ENCODE measurements around the gene CLEC18C. TPM values are rescaled to one million over a fixed set of nuclear protein-coding genes. Genes with fewer than 3 reads are reported as not detected.
A peak's percentile ranks its signal among the peaks of the same experiment; 100 is the strongest.
"Not testable (repeated sequence)": the region's sequence is repeated elsewhere in the genome, so short reads cannot be mapped to it uniquely, and the experiment has no call there.

The CLEC18C gene
- total RNA-seq, result under 1 TPM in 6 of 7 donors, not detected in 1; 0.15 to 0.50 (median 0.28) TPM
- under 1 TPM in 1 of 2 donors, not detected in 1; 0.07 TPM for polyA plus RNA-seq
- long read RNA-seq, donor 1, result 0 reads
- long read RNA-seq, donor 2, result 0 reads
- long read RNA-seq, donor 3, result 0 reads

DNA sequence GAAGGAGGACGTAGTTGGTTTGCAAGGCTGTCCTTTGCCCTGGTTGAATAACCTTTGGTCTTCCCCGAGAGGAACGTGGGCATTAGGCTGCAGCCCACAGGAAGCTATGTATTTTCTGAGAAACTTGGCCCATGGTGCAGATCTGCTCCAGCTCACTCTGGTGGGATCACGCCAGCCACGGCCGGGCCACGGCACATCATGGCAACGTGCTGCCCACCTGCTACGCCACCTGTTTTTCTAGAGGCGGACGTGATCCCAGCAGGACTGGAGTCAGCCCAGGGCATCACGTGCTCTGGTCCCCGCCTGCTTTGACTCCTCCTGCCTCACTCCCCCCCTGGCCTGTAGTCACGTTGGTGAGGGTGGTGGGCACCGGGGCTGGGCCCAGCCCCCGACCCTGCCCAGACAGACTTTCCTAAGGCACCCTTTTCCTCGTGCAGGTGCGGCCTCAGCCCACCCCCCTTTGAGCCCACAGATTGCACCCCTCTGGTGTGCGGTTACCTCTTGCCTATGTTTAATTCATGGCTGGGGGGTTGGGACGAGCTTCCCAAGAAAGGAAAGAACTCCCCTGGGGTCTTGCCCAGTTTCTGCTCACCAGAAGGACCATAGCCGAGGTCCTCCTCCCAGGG, at the start of gene CLEC18C:
Gene CLEC18C (plus strand): TSS at position 576 of the 626 bp plus-strand sequence. CDS start 492 bp downstream, outside the sequence.
- H3K27me3 ChIP-seq; H3K4me1 ChIP-seq (ENCODE audit: insufficient read depth); H3K9me3 ChIP-seq; H3K27ac ChIP-seq; intact Hi-C loops (cut with DNase I); H3K4me3 ChIP-seq; H3K36me3 ChIP-seq: not testable (repeated sequence)
- peak in 2 of 5 donors; percentile 10 to 27 for DNase-seq
- WGBS, 3 donors, result 77 to 83% (median 80%) methylated on average over 2 to 18 of the region's 21 CpGs

DNA sequence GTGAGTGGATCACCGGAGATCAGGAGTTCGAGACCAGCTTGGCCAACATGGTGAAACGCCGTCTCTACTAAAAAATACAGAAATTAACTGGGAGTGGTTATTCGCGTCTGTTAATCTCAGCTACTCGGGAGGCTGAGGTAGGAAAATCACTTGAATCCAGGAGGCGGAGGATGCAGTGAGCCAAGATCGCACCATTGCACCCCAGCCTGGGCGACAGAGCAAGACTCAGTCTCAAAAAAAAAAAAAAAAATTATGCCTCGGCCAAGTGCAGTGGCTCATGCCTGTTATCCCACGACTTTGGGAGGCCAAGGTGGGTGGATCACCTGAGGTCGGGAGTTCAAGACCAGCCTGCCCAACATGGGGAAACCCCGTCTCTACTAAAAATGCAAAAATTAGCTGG, 49.8 kb upstream of the CLEC18C start:
- intact Hi-C loops (cut with DNase I); H3K9me3 ChIP-seq; H3K27ac ChIP-seq; H3K4me1 ChIP-seq (ENCODE audit: insufficient read depth); H3K36me3 ChIP-seq; DNase-seq; H3K4me3 ChIP-seq; H3K27me3 ChIP-seq: not testable (repeated sequence)
- WGBS, 3 donors, result 86 to 92% (median 91%) methylated on average over 14 of the region's 14 CpGs

DNA sequence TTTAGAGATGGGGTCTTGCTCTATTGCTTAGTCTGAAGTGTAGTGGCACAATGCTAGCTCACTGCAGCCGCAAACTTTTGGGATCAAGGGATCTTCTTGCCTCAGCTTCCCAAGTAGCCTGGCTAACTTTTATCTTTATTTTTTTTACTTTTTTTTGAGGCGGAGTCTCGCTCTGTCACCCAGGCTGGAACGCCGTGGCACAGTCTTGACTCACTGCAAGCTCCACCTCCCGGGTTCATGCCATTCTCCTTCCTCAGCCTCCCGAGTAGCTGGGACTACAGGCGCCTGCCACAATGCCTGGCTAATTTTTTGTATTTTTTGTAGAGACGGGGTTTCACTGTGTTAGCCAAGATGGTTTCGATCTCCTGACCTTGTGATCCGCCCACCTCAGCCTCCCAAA, 47.4 kb upstream of the CLEC18C start:
- DNase-seq, H3K36me3 ChIP-seq: not testable (repeated sequence)
- 91 to 92% (median 92%) methylated on average over 11 of the region's 11 CpGs for WGBS, 3 donors

DNA sequence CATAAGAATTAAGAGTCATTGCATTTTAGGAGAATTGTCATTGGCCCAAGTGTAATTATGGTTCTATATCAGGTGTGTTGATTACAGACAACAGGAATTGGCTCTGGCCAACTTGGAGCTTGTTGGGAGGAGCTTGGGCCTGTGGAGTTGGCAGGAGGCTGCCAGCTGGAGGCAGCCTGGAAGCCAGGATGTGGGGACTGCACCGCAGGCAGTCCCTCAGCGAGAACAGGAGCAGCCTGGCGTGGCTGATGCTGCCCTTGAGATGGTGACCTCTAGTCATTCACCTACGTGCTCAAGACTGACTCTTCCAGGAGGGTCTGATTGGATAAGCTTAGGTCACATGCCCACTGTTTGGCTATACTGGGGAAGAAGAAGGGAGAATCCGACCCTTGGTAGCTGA, 45.9 kb upstream of the CLEC18C start:
- H3K9me3 ChIP-seq; H3K27ac ChIP-seq; H3K4me1 ChIP-seq (ENCODE audit: insufficient read depth); intact Hi-C loops (cut with DNase I); DNase-seq; H3K4me3 ChIP-seq; H3K36me3 ChIP-seq; H3K27me3 ChIP-seq: not testable (repeated sequence)
- WGBS, 3 donors, result 70 to 75% (median 72%) methylated on average over 5 of the region's 5 CpGs

More for the DNA sequence above, 47.4 kb upstream of the CLEC18C start:
- H3K27me3 ChIP-seq; H3K4me3 ChIP-seq; H3K9me3 ChIP-seq; intact Hi-C loops (cut with DNase I); H3K27ac ChIP-seq; H3K4me1 ChIP-seq (ENCODE audit: insufficient read depth): not testable (repeated sequence)

DNA sequence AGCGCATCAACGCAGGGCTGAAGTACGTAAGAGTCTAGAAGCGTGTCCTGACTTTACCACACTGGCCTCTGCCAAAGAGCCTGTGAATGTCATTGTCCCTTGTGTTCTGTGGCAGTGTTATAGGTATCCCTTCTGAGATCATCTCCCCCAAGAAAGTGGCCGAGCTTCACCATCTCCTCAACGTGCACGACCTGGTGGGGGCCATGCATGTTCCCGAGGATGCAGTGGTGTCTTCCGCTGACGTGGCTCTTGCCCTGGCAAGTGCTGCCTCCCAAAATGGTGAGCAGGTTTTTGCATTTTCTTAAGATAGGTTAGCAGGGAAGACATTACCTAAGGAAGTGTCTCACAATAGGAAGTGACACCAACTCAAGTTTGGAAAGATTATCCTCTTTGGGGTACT, 44.7 kb upstream of the CLEC18C start:
- DNase-seq; H3K4me1 ChIP-seq (ENCODE audit: insufficient read depth); H3K36me3 ChIP-seq; H3K27ac ChIP-seq; intact Hi-C loops (cut with DNase I); H3K9me3 ChIP-seq; H3K27me3 ChIP-seq; H3K4me3 ChIP-seq: not testable (repeated sequence)
- 90 to 100% (median 96%) methylated on average over 3 to 6 of the region's 10 CpGs for WGBS, 3 donors

DNA sequence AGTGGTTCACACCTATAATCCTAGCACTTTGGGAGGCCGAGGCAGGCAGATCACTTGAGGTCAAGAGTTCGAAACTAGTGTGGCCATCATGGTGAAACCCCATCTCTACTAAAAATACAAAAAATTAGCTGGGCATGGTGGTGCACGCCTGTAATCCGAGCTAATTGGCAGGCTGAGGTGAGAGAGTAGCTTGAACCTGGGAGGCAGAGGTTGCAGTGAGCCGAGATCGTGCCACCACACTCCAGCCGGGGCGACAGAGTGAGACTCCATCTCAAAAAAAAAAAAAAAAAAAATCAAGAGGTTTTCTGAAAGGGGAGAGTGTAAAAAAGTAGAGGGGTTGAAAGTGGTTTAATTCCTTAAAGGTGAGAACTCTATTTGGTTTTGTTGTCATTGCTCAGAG, 37.8 kb upstream of the CLEC18C start:
- H3K27ac ChIP-seq; H3K4me3 ChIP-seq; H3K4me1 ChIP-seq (ENCODE audit: insufficient read depth); H3K27me3 ChIP-seq; H3K9me3 ChIP-seq; DNase-seq; intact Hi-C loops (cut with DNase I); H3K36me3 ChIP-seq: not testable (repeated sequence)
- WGBS, 3 donors, result 92 to 94% (median 93%) methylated on average over 8 of the region's 8 CpGs

DNA sequence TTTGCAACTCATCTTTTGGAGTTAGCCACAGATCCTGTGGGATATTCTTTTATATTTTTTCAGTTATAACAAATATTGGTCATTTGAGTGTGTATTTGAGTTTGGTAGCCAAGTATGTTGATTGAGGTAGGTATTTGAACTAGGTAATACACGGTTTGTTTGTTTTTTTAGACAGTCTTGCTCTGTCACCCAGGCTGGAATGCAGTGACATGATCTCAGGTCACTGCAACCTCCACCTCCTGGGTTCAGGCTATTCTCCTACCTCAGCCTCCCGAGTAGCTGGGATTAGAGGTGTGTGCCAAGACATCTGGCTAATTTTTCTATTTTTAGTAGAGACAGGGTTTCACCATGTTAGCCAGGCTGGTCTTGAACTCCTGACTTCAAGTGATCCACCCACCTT, 37.0 kb upstream of the CLEC18C start:
- H3K27me3 ChIP-seq; H3K4me1 ChIP-seq (ENCODE audit: insufficient read depth); H3K36me3 ChIP-seq; intact Hi-C loops (cut with DNase I); H3K4me3 ChIP-seq; DNase-seq; H3K9me3 ChIP-seq; H3K27ac ChIP-seq: not testable (repeated sequence)
- 50 to 71% (median 54%) methylated on average over 2 of the region's 2 CpGs for WGBS, 3 donors

DNA sequence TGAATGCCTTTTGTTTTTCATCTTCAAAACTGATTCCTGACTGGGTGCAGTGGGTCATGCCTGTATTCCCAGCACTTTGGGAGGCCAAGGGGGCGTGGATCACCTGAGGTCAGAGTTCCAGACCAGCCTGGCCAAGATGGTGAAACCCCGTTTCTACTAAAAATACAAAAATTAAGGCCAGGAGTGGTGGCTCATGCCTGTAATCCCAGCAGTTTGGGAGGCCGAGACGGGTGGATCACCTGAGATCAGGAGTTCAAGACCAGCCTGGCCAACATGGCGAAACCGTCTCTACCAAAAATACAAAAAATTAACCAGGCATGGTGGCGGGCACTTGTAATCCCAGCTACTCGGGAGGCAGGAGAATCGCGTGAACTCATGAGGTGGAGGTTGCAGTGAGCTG, 30.8 kb upstream of the CLEC18C start:
- DNase-seq; H3K9me3 ChIP-seq; H3K4me1 ChIP-seq (ENCODE audit: insufficient read depth); intact Hi-C loops (cut with DNase I); H3K4me3 ChIP-seq; H3K36me3 ChIP-seq; H3K27ac ChIP-seq; H3K27me3 ChIP-seq: not testable (repeated sequence)
- WGBS, 3 donors, result 93 to 95% (median 94%) methylated on average over 10 of the region's 10 CpGs

DNA sequence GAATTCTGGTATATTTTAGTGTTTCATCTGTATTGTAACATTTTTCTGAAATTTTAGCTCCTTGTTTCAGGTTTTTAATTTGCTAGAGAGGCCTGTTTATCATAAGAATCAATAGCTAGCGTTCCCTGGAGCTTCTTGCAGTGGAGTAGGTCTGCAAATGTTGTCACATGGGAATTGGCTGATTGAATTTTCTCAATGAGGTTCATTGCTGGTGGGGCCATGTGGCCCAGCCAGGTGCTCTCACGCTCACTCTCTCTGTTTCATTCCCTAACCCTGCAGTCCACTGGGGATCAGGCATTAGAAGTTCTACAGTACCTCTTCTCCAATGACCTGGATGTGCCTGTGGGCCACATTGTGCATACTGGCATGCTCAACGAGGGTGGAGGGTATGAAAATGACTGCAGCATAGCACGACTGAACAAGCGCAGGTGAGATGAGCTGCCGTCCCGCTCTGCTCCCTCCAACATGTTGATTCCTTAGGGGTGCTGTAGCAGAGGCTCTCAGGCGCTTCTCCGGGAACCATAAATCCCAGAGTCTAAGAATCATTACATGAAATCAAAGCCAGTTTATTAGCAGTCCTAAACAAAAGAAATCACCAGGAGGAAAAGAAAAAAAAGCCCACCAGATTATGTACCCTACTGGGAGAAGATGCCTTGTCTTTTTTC, 30.2 kb upstream of the CLEC18C start:
- DNase-seq; H3K4me3 ChIP-seq; H3K36me3 ChIP-seq; H3K4me1 ChIP-seq (ENCODE audit: insufficient read depth); H3K27me3 ChIP-seq; intact Hi-C loops (cut with DNase I); H3K27ac ChIP-seq; H3K9me3 ChIP-seq: not testable (repeated sequence)
- 80 to 86% (median 84%) methylated on average over 9 of the region's 9 CpGs for WGBS, 3 donors

DNA sequence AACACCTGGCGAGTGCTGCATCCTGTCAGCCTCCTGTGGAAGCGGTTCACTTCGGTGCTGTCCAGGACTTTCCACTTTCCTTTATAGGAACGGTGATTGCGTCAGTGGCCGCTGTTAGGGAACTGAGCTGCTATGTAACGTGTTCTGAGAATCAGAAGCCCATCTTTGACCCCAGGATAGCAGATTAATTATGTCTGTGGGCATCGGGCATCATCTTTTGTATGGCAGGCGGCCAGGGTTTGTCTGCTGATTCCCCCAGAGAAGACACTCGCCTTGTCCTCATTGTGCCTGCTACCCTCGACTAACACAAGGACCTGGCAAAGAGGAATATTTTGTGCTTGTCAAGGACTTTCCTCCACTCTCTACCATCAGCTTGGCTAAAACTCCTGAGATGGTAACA, 25.7 kb upstream of the CLEC18C start:
- H3K27ac ChIP-seq; H3K4me1 ChIP-seq (ENCODE audit: insufficient read depth); H3K9me3 ChIP-seq; H3K27me3 ChIP-seq; H3K4me3 ChIP-seq; intact Hi-C loops (cut with DNase I); DNase-seq; H3K36me3 ChIP-seq: not testable (repeated sequence)
- 36 to 60% (median 49%) methylated on average over 4 to 11 of the region's 11 CpGs for WGBS, 3 donors

DNA sequence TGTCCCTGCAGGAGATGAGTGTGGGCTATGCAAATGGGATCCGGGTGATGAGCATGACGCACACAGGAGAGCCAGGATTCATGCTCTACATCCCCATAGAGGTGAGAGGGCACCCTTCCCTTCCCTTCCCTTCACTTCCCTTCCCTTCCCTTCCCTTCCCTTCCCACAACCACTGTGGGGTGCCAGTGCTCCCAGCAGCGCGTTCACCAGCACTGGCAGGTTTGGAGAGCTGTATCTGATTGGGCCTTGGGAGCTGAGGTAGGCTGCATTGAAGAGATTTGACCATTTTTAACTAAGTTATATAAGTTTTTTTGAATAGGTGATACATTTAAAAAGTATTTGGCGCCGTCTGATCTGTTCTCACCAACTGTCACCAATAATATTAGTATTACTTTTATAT, 25.1 kb upstream of the CLEC18C start:
- H3K36me3 ChIP-seq; H3K27me3 ChIP-seq; H3K4me1 ChIP-seq (ENCODE audit: insufficient read depth); H3K9me3 ChIP-seq; H3K4me3 ChIP-seq; intact Hi-C loops (cut with DNase I); DNase-seq; H3K27ac ChIP-seq: not testable (repeated sequence)
- 91 to 96% (median 92%) methylated on average over 6 of the region's 6 CpGs for WGBS, 3 donors

DNA sequence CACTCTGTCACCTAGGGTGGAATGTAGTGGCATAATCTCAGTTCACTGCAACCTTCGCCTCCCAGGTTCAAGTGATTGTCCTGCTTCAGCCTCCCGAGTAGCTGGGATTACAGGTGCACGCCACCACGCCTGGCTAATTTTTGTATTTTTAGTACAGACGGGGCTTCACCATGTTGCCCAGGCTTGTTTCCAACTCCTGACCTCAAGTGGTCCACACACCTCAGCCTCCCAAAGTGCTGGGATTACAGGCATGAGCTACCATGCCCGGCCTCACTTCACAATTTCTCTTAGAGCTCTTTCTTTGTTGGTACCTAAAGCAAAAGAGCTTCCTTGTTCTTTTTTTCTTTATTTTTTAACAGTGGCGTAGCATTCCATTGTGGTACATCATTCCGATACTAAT, 24.3 kb upstream of the CLEC18C start:
- H3K36me3 ChIP-seq; intact Hi-C loops (cut with DNase I); H3K4me1 ChIP-seq (ENCODE audit: insufficient read depth); H3K27ac ChIP-seq; H3K27me3 ChIP-seq; H3K4me3 ChIP-seq; H3K9me3 ChIP-seq; DNase-seq: not testable (repeated sequence)
- 93 to 96% (median 93%) methylated on average over 8 of the region's 8 CpGs for WGBS, 3 donors
